ENCODE results near the gene UBE2H. TPM values are rescaled to one million over a fixed set of nuclear protein-coding genes. Genes with fewer than 3 reads are reported as not detected.

The UBE2H gene
- total and polyA plus RNA-seq, 10 of the 15 experiments (the other 5 are each of a cell fraction or from before 2014, with no cell fraction given): 15.6 to 75.5 (median 32.8) TPM

DNA sequence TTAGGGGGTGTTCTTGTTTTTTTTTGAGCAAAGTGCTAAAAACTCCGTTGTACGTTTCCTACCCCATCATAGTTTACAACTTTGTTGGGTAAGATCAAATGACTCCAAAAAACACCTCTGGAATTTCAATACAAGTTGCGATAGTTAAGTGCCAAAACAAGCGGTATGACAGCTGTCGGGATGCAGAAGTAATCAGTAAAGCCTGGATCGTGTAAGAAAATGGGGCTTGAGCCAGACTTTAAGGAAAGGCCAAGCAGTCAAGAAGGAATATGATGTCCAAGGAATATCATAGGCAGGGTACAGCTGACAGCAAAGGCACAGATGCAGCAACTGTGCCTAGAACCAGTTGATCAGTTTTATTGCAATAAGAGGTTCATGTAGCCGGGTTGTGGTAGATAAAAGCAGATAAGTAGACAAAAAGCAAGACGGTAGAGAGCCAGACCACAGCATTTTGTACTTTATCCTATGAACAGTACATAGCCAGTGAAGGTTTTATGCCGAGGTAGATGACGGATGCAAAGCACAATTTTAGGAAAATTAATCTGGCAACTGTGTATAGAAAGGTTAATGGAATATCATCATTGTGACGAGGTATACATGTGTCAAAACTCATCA is 45.5 kb downstream of the UBE2H start (continued):
- TF ChIP-seq NR2C2 (IDR thresholded peaks at IDR 0.05; ENCODE audit: borderline replicate concordance, control insufficient read depth, insufficient read length, low read depth): no peak

GRCh38 chr7:129906700-129907099 is 46.1 kb downstream of the UBE2H start:
- DNase-seq (ENCODE audit: low read depth, low spot score) (no peak), ATAC-seq (no peak), FAIRE-seq (no peak)
- Histone ChIP-seq H3K4me1 (ENCODE audit: control insufficient read depth, insufficient read depth, low read length) (peaks cover 13% of the 10 kb centered on the region), H3K79me2 (ENCODE audit: control insufficient read depth, insufficient read depth, low read length) (peaks cover 2% of the 10 kb centered on the region), H2AFZ (ENCODE audit: control insufficient read depth, low read depth, low read length) (no peak overlapping the region), H3K36me3 (ENCODE audit: control insufficient read depth in 2 of 2, insufficient read depth in 2 of 2, low read length in 1 of 2) (peaks cover 2 to 12% of the 10 kb centered on the region in 2 experiments; a peak in 3 of 4 replicates), H4K20me1 (ENCODE audit: control insufficient read depth, insufficient read depth) (peaks cover 8% of the 10 kb centered on the region; the same call in 1 of the 2 replicates), H3K27ac (ENCODE audit: control insufficient read depth, insufficient read depth) (no peak overlapping the region), H3K4me3 (no peak overlapping the region), H3K9me3 (replicated peaks; ENCODE audit: control insufficient read depth, insufficient read depth, low read length) (no peaks in the 10 kb centered on the region; the same call in 2 of the 3 replicates), H3K4me2 (ENCODE audit: control insufficient read depth, insufficient read depth) (no peak overlapping the region), H3K9ac (ENCODE audit: control insufficient read depth, insufficient read depth, low read length) (no peak overlapping the region), H3K27me3 (replicated peaks in 1 of 2; ENCODE audit: control insufficient read depth in 2 of 2, insufficient read depth in 2 of 2, low read length in 1 of 2) (no peaks in the 10 kb centered on the region)
- ChIA-PET RAD21 (ENCODE audit: unreplicated experiment) (no interaction called here), SMC1A (ENCODE audit: uncharacterized antibody, unreplicated experiment) (interaction anchor here (0.6 kb wide), 1 partner anchor 270 kb away, joined by 3 read pairs; no protein-coding TSS in a partner anchor), CTCF (no interaction called here), POLR2A (no interaction called here)
- in situ Hi-C loops (cut with MboI) (no loop called here), intact Hi-C loops (cut with micrococcal nuclease; ENCODE audit: unreplicated experiment) (no loop called here)
- 75% methylated on average over 5 of the region's 5 CpGs for WGBS (ENCODE audit: insufficient coverage, insufficient replicate concordance, low lambda C conversion rate, missing lambda C conversion rate)
- no TSS peak for BruUV-seq (replicated peaks)
- no peak for TF ChIP-seq HDAC2 (IDR thresholded peaks at IDR 0.05)
- no peak for TF ChIP-seq NFIC (IDR thresholded peaks at IDR 0.05; ENCODE audit: low read depth, low read length)
- TF ChIP-seq, protein P1, sequence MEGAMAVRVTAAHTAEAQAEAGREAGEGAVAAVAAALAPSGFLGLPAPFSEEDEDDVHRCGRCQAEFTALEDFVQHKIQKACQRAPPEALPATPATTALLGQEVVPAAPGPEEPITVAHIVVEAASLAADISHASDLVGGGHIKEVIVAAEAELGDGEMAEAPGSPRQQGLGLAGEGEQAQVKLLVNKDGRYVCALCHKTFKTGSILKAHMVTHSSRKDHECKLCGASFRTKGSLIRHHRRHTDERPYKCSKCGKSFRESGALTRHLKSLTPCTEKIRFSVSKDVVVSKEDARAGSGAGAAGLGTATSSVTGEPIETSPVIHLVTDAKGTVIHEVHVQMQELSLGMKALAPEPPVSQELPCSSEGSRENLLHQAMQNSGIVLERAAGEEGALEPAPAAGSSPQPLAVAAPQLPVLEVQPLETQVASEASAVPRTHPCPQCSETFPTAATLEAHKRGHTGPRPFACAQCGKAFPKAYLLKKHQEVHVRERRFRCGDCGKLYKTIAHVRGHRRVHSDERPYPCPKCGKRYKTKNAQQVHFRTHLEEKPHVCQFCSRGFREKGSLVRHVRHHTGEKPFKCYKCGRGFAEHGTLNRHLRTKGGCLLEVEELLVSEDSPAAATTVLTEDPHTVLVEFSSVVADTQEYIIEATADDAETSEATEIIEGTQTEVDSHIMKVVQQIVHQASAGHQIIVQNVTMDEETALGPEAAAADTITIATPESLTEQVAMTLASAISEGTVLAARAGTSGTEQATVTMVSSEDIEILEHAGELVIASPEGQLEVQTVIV (IDR thresholded peaks at IDR 0.05; ENCODE audit: borderline replicate concordance, partially characterized antibody): no peak
- TF ChIP-seq CHD2 (IDR thresholded peaks at IDR 0.05; ENCODE audit: borderline replicate concordance, low read depth, low read length): no peak
- no peak for TF ChIP-seq BMI1 (IDR thresholded peaks at IDR 0.05; ENCODE audit: borderline replicate concordance)
- no peak for TF ChIP-seq ZZZ3 (IDR thresholded peaks at IDR 0.05; ENCODE audit: control insufficient read depth, insufficient read length, low read depth)
- no peak for TF ChIP-seq RFX5 (IDR thresholded peaks at IDR 0.05; ENCODE audit: low read depth, low read length)
- TF ChIP-seq ZBTB11 (CRISPR knock-in tag; IDR thresholded peaks at IDR 0.05): no peak
- no peak for TF ChIP-seq TCF7 (IDR thresholded peaks at IDR 0.05; ENCODE audit: borderline replicate concordance)
- TF ChIP-seq, protein P2, sequence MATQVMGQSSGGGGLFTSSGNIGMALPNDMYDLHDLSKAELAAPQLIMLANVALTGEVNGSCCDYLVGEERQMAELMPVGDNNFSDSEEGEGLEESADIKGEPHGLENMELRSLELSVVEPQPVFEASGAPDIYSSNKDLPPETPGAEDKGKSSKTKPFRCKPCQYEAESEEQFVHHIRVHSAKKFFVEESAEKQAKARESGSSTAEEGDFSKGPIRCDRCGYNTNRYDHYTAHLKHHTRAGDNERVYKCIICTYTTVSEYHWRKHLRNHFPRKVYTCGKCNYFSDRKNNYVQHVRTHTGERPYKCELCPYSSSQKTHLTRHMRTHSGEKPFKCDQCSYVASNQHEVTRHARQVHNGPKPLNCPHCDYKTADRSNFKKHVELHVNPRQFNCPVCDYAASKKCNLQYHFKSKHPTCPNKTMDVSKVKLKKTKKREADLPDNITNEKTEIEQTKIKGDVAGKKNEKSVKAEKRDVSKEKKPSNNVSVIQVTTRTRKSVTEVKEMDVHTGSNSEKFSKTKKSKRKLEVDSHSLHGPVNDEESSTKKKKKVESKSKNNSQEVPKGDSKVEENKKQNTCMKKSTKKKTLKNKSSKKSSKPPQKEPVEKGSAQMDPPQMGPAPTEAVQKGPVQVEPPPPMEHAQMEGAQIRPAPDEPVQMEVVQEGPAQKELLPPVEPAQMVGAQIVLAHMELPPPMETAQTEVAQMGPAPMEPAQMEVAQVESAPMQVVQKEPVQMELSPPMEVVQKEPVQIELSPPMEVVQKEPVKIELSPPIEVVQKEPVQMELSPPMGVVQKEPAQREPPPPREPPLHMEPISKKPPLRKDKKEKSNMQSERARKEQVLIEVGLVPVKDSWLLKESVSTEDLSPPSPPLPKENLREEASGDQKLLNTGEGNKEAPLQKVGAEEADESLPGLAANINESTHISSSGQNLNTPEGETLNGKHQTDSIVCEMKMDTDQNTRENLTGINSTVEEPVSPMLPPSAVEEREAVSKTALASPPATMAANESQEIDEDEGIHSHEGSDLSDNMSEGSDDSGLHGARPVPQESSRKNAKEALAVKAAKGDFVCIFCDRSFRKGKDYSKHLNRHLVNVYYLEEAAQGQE (IDR thresholded peaks at IDR 0.05; ENCODE audit: low read depth, low read length): no peak
- TF ChIP-seq TARDBP (IDR thresholded peaks at IDR 0.05; ENCODE audit: borderline replicate concordance): no peak

Data from GM12878 (cell line).